Neuron (in vitro differentiated cells): ENCODE data around the gene S100A13.
"Not testable (repeated sequence)": the region's sequence is repeated elsewhere in the genome, so short reads cannot be mapped to it uniquely, and the experiment has no call there.

Experiments
- H2AFZ ChIP-seq: one replicate; pipeline ENCODE4 v1.6.1; 2013; ENCODE audit warnings: low read depth, mild to moderate bottlenecking, inconsistent platforms, low read length, moderate library complexity
- H3K27me3 ChIP-seq: one replicate; pipeline ENCODE4 v1.6.1; 2013; ENCODE audit warnings: low read length; ENCODE audit not compliant: insufficient read depth
- H3K36me3 ChIP-seq: one replicate; pipeline ENCODE4 v1.6.1; 2013; ENCODE audit warnings: low read length; ENCODE audit not compliant: insufficient read depth
- H3K4me1 ChIP-seq: one replicate; pipeline ENCODE4 v1.6.1; 2013; ENCODE audit warnings: low read length; ENCODE audit not compliant: insufficient read depth
- H3K4me3 ChIP-seq: 2 replicates; pipeline ENCODE4 v1.5.1; 2013; ENCODE audit warnings: mild to moderate bottlenecking, low read length, moderate library complexity
- H3K9me3 ChIP-seq: one replicate; pipeline ENCODE4 v1.6.1; 2013; ENCODE audit warnings: low read length

S100A13 gene

GRCh38 chr1:153626904-153627714 lies at the start of gene S100A13:
S100A13 (minus strand) TSS chr1:153627505; CDS start chr1:153626472, 1,033 bp downstream.
- H3K4me1 ChIP-seq, result peaks cover 16% of the 10 kb centered on the region
- H3K36me3 ChIP-seq, result peaks cover 5% of the 10 kb centered on the region
- no peaks in the 10 kb centered on the region for H3K27me3 ChIP-seq
- no peaks in the 10 kb centered on the region for H3K9me3 ChIP-seq
- peak within 1 kb of the TSS; percentile 62 for H2AFZ ChIP-seq
- peak within 1 kb of the TSS; percentile 58 for H3K4me3 ChIP-seq

GRCh38 chr1:153673511-153673910 lies 46.2 kb upstream of the S100A13 start:
- peaks cover 22% of the 10 kb centered on the region for H3K4me1 ChIP-seq
- no peak overlapping the region for H3K4me3 ChIP-seq

DNA sequence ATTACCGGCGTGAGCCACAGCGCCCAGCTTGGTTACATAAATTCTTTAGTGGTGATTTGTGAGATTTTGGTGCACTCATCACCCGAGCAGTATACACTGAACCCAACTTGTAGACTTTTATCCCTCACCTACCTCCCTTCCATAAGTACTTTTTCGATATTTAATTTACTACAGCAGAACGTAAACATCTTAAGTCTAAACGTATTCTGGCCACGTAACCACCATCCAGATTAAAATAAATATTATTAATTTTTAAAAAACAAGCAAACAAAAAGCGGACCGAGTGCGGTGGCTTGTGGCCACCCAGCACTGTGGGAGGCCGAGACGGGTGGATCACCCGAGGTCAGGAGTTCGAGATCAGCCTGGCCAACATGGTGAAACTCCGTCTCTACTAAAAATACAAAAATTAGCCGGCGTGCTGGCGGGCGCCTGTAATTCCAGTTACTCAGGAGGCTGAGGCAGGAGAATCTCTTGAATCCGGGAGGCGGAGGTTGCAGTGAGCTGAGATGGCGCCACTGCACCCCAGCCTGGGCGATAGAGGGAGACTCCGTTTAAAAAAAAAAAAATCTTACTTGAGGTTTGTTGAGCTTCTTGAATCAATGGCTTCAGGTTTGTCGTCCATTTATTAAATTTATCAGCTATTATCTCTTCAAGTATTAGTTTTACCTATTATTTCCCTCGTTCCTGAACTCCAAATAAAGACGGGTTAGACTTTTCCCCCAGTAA lies 44.5 kb upstream of the S100A13 start:
- not testable (repeated sequence) for H3K27me3 ChIP-seq
- H3K36me3 ChIP-seq, result peaks cover 32% of the 10 kb centered on the region
- peak overlapping the region; percentile 91 for H2AFZ ChIP-seq

More at GRCh38 chr1:153673511-153673910, 46.2 kb upstream of the S100A13 start:
- Histone ChIP-seq H3K9me3 (no peaks in the 10 kb centered on the region), H3K27me3 (peaks cover 7% of the 10 kb centered on the region), H3K36me3 (peaks cover 15% of the 10 kb centered on the region), H2AFZ (no peak overlapping the region)

DNA sequence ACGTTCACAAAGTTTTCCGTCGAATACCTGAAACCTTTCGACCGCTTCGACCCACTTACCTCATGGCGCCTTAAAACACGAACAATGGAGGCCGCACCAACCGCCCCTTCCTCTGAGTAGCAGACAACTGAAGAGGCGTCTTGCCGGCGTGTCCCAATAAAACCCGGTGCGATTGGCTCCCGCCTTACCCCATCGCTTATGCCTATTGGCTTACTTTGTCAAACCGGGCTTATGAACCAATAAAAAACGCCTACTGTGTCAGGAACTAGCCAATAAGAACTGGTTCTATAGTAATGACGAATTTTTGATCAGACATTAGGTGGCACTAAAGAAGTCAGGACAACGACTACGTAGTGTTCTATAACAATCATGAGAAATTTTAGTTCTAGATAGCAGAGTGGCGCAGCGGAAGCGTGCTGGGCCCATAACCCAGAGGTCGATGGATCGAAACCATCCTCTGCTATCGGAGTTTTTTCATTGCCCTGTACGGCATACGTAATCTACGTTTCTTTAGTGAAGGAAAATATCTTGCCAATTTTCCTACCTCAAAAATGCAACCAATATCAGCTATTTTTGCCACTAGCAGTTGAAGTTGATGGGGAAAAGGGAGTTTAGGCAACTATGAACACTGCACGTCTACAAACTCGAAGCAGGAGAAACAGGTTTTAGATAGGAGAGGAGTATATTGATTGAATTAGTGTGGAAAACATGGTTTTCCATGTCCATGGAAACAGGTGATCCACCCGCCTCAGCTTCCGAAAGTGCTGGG lies 43.7 kb upstream of the S100A13 start, which contains the start of gene ILF2:
TSS of gene ILF2 (minus strand) at position 135 of the 769 bp plus-strand sequence. CDS start at position 64, 71 bp downstream.
- H3K9me3 ChIP-seq, result no peaks in the 10 kb centered on the region
- peaks cover 39% of the 10 kb centered on the region for H3K36me3 ChIP-seq
- H3K4me3 ChIP-seq, result peak within 1 kb of the TSS; percentile 91
- peaks cover 14% of the 10 kb centered on the region for H3K4me1 ChIP-seq
- peak within 1 kb of the TSS; percentile 91 for H2AFZ ChIP-seq
- no peaks in the 10 kb centered on the region for H3K27me3 ChIP-seq

More for the DNA sequence above, 44.5 kb upstream of the S100A13 start:
- peaks cover 14% of the 10 kb centered on the region for H3K4me1 ChIP-seq
- H3K9me3 ChIP-seq, result not testable (repeated sequence)
- H3K4me3 ChIP-seq, result peak overlapping the region; percentile 56

GRCh38 chr1:153670257-153670858 lies 43.1 kb upstream of the S100A13 start:
- Histone ChIP-seq H3K27me3 (no peaks in the 10 kb centered on the region), H3K4me1 (peaks cover 14% of the 10 kb centered on the region), H3K4me3 (peak overlapping the region; percentile 91), H3K9me3 (no peaks in the 10 kb centered on the region), H3K36me3 (peaks cover 46% of the 10 kb centered on the region), H2AFZ (no peak overlapping the region)

- peaks cover 54% of the 10 kb centered on the region for H3K36me3 ChIP-seq
- H2AFZ ChIP-seq, result no peak overlapping the region
- peaks cover 14% of the 10 kb centered on the region for H3K4me1 ChIP-seq
- peak overlapping the region; percentile 91 for H3K4me3 ChIP-seq
- H3K9me3 ChIP-seq, result no peaks in the 10 kb centered on the region
- no peaks in the 10 kb centered on the region for H3K27me3 ChIP-seq
Observed at GRCh38 chr1:153669606-153670005, 42.3 kb upstream of the S100A13 start.

GRCh38 chr1:153668672-153669071 lies 41.4 kb upstream of the S100A13 start:
- H3K36me3 ChIP-seq, result peaks cover 63% of the 10 kb centered on the region
- not testable (repeated sequence) for H3K9me3 ChIP-seq, H3K4me3 ChIP-seq, H3K27me3 ChIP-seq, H2AFZ ChIP-seq
- H3K4me1 ChIP-seq, result peaks cover 14% of the 10 kb centered on the region

- Histone ChIP-seq H3K27me3 (no peaks in the 10 kb centered on the region), H3K36me3 (peaks cover 75% of the 10 kb centered on the region), H2AFZ (no peak overlapping the region), H3K4me3 (no peak overlapping the region), H3K9me3 (no peaks in the 10 kb centered on the region), H3K4me1 (peaks cover 14% of the 10 kb centered on the region)
Observed at GRCh38 chr1:153667439-153667838, 40.1 kb upstream of the S100A13 start.

- Histone ChIP-seq H3K9me3 (no peaks in the 10 kb centered on the region), H3K27me3 (no peaks in the 10 kb centered on the region), H3K36me3 (peaks cover 77% of the 10 kb centered on the region), H3K4me1 (peaks cover 14% of the 10 kb centered on the region), H2AFZ (no peak overlapping the region), H3K4me3 (no peak overlapping the region)
Observed at GRCh38 chr1:153663211-153663610, 35.9 kb upstream of the S100A13 start.

- Histone ChIP-seq H3K27me3 (no peaks in the 10 kb centered on the region), H3K36me3 (peaks cover 67% of the 10 kb centered on the region), H3K9me3 (no peaks in the 10 kb centered on the region), H3K4me3 (no peak overlapping the region), H3K4me1 (peaks cover 14% of the 10 kb centered on the region), H2AFZ (no peak overlapping the region)
Observed at GRCh38 chr1:153662269-153662668, 35.0 kb upstream of the S100A13 start.

- peaks cover 57% of the 10 kb centered on the region for H3K36me3 ChIP-seq
- H2AFZ ChIP-seq, result no peak overlapping the region
- no peaks in the 10 kb centered on the region for H3K27me3 ChIP-seq
Observed at GRCh38 chr1:153661111-153661708, 33.9 kb upstream of the S100A13 start.

DNA sequence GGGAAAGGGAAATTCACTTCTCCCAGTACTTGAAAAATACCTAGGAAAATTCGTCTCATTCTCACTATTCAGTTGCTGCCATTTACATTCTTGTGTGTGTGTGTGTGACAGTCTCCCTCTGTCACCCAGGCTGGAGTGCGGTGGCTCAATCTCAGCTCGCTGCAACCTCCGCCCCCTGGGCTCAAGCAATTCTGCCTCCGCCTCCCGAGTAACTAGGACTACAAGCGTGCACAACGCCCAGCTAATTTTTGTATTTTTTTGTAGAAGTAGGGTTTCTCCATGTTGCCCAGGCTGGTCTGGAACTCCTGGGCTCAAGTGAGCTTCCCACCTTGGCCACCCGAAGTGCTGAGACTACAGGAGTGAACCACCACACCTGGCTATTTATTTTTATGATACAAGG lies 32.4 kb upstream of the S100A13 start:
- Histone ChIP-seq H3K36me3 (peaks cover 41% of the 10 kb centered on the region), H3K27me3 (no peaks in the 10 kb centered on the region), H3K4me3 (peak overlapping the region; percentile 90), H3K4me1 (peaks cover 14% of the 10 kb centered on the region), H3K9me3 (no peaks in the 10 kb centered on the region), H2AFZ (no peak overlapping the region)

More at GRCh38 chr1:153661111-153661708, 33.9 kb upstream of the S100A13 start:
- no peak overlapping the region for H3K4me3 ChIP-seq
- H3K9me3 ChIP-seq, result no peaks in the 10 kb centered on the region
- H3K4me1 ChIP-seq, result peaks cover 14% of the 10 kb centered on the region
